Measurements from ENCODE around the gene C22orf23. TPM values are rescaled to one million over a fixed set of nuclear protein-coding genes. Genes with fewer than 3 reads are reported as not detected.

Gene C22orf23
- total RNA-seq, 1 donor from 2014 or later: not detected

GRCh38 chr22:37932401-37932800 lies 21.0 kb downstream of the C22orf23 start:
- TF ChIP-seq, protein P1, sequence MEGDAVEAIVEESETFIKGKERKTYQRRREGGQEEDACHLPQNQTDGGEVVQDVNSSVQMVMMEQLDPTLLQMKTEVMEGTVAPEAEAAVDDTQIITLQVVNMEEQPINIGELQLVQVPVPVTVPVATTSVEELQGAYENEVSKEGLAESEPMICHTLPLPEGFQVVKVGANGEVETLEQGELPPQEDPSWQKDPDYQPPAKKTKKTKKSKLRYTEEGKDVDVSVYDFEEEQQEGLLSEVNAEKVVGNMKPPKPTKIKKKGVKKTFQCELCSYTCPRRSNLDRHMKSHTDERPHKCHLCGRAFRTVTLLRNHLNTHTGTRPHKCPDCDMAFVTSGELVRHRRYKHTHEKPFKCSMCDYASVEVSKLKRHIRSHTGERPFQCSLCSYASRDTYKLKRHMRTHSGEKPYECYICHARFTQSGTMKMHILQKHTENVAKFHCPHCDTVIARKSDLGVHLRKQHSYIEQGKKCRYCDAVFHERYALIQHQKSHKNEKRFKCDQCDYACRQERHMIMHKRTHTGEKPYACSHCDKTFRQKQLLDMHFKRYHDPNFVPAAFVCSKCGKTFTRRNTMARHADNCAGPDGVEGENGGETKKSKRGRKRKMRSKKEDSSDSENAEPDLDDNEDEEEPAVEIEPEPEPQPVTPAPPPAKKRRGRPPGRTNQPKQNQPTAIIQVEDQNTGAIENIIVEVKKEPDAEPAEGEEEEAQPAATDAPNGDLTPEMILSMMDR (IDR thresholded peaks at IDR 0.05): no peak
- no peak overlapping the region for H3K4me3 ChIP-seq
- peaks cover 25% of the 10 kb centered on the region for H3K36me3 ChIP-seq
- H3K27me3 ChIP-seq: no peaks in the 10 kb centered on the region
- DNase-seq: no peak
- ATAC-seq: peak; percentile 1
- H3K27ac ChIP-seq: no peak overlapping the region
- intact Hi-C loops (cut with DNase I): no loop called here
- no peaks in the 10 kb centered on the region for H3K9me3 ChIP-seq
- peaks cover 41% of the 10 kb centered on the region for H3K4me1 ChIP-seq

DNA sequence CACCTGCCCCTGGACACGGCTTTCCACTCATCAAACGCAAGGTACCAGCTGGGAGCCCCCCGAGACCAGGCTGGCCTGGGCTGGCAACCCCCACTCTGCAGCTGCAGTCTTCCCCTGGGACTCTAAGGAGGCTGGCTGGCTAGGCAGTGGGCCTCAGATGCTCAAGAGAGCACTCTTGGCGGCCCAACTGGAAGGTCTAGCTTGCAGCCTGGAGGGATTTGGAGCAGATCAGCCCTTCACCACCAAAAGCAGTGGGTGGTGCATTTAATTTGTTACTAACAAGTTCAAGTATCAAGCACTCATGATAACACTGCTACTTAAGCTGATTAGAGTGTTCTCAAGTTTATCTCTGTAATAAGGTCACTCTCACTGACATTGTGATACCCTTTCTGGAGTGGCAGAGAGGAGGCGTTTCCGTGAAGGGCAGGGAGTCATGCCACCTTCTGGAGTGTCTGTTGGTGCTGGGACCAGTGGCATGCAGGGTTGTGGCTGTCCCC lies 21.5 kb downstream of the C22orf23 start:
- TF ChIP-seq, protein P1 (IDR thresholded peaks at IDR 0.05): no peak
- peak; percentile 46 for ATAC-seq

GRCh38 chr22:37930952-37931440 lies 22.4 kb downstream of the C22orf23 start:
- no peak overlapping the region for H3K27ac ChIP-seq
- H3K36me3 ChIP-seq: peaks cover 32% of the 10 kb centered on the region
- intact Hi-C loops (cut with DNase I): no loop called here

More for the DNA sequence above, 21.5 kb downstream of the C22orf23 start:
- Histone ChIP-seq H3K27me3 (no peaks in the 10 kb centered on the region), H3K4me1 (peaks cover 41% of the 10 kb centered on the region), H3K9me3 (no peaks in the 10 kb centered on the region), H3K27ac (no peak overlapping the region), H3K36me3 (peaks cover 25% of the 10 kb centered on the region), H3K4me3 (no peak overlapping the region)
- no peak for DNase-seq
- intact Hi-C loops (cut with DNase I): no loop called here

DNA sequence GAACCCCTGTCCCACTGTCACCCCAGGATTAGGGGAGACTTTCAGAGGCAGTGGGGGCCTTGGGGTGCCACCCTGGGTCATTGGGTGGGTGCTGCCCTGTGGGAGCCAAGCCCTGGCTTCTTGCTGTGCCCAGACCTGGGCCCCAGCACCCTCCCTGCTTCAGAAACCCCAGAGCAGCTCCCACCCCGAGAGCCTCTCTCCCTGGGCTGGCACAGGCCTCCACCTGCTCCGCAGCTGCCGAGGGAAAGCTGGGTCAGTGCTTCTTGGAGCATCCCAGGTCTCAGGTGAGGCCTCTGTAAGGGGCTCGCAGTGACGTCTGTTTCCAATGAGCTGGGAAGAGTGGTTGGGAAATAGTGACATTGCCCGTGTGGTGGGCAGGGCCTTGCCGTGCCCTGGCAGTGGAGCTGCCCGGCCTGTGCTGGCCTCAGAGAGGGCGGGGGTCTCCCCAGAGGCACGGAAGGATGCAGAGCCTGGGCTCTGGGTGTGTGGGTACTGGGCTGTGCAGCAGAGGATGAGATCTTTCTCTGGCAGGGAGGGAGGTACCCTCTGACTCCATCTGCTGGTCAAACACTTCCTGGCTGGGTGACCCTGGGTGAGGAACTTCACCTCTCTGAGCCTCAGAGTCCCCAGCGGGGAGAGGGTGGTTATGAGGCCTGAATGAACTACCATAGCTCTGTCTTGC lies 23.0 kb downstream of the C22orf23 start:
- no peak overlapping the region for H3K27ac ChIP-seq
- H3K9me3 ChIP-seq: no peaks in the 10 kb centered on the region
- intact Hi-C loops (cut with DNase I): no loop called here
- no peaks in the 10 kb centered on the region for H3K27me3 ChIP-seq
- peaks cover 38% of the 10 kb centered on the region for H3K36me3 ChIP-seq
- H3K4me1 ChIP-seq: peaks cover 41% of the 10 kb centered on the region
- peak; percentile 24 for ATAC-seq
- TF ChIP-seq, protein P1 (IDR thresholded peaks at IDR 0.05): peak; percentile 46
- no peak for DNase-seq
- H3K4me3 ChIP-seq: no peak overlapping the region

More at GRCh38 chr22:37930952-37931440, 22.4 kb downstream of the C22orf23 start:
- Histone ChIP-seq H3K27me3 (no peaks in the 10 kb centered on the region), H3K4me3 (no peak overlapping the region), H3K4me1 (peaks cover 41% of the 10 kb centered on the region), H3K9me3 (no peaks in the 10 kb centered on the region)
- ATAC-seq (no peak), DNase-seq (no peak)
- TF ChIP-seq, protein P1 (IDR thresholded peaks at IDR 0.05): no peak

DNA sequence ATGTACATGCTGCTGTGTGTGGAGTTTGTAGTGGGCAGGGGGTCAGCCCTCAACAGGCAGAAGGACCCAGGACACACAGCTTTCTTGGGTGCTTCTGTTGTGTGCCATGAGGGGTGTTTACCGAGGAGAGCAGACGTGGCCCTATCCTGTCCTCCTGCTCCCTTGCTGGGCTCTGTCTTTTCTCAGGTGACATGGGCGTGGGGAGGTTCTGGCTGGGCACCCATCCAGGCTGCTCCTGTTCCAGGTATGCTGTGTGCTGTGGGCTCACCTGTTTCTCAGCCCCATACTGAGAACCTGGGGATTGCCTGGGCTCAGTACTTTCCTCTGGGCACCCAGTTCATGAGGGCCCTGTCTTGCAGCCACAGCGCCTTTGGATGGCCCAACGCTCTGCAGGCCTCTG lies 24.0 kb downstream of the C22orf23 start:
- intact Hi-C loops (cut with DNase I): no loop called here
- DNase-seq (no peak), ATAC-seq (no peak)
- Histone ChIP-seq H3K9me3 (no peaks in the 10 kb centered on the region), H3K36me3 (peaks cover 41% of the 10 kb centered on the region), H3K4me1 (peaks cover 37% of the 10 kb centered on the region), H3K27ac (no peak overlapping the region), H3K4me3 (no peak overlapping the region), H3K27me3 (no peaks in the 10 kb centered on the region)
- TF ChIP-seq, protein P1 (IDR thresholded peaks at IDR 0.05): no peak

All from upper lobe of right lung (tissue), 1 donor.